ENCODE results near the gene IWS1. TPM values are rescaled to one million over a fixed set of nuclear protein-coding genes. Genes with fewer than 3 reads are reported as not detected.

Gene IWS1
- total RNA-seq, 2 donors from 2014 or later = 42.9 to 60.5 TPM

DNA sequence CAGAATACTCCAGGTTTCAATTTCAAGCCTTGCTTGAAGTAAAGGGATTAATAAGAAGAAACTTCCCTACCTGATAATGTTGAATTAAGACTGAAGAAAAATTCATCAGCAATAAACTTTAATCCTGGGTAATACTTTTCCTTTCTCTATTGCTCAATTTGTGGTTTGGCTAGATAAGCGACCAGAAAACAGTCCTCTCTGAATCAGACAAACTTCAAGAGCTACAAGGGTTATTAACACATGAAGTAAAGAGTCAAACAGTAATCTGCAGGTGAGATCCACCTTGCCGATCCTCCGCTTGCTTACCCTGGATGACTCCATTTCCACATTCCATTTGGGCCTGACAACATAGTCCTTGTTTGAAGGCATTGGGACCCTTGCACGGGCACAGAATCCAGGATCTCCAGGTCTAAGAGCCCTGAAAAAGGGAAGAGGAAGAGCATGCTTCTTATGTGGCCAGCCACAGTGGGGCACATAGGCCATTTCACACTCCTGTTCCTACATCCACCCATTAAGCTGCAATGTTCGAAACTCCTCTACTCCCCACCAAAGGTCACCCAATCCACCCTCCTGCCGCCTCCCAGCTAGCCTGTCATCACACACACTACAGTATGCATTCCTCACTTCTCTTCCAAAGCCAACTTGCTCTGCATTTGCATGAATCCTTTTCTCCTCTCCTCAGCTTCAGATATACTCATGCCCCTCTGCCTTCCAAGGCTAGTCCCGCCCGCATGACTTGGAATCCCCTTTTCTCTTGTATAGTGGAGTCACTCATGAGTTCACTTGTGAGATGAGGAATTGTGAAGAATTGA, 39.8 kb downstream of the IWS1 start:
- DNase-seq (ENCODE audit: low spot score in 2 of 2) = no peak
- ATAC-seq = no peak
- Mint-ChIP-seq H3K9me3 (no peaks in the 10 kb centered on the region), H3K27ac (peak overlapping the region; percentile 42 to 51), H3K36me3 (peaks cover 9 to 19% of the 10 kb centered on the region in 2 donors)

DNA sequence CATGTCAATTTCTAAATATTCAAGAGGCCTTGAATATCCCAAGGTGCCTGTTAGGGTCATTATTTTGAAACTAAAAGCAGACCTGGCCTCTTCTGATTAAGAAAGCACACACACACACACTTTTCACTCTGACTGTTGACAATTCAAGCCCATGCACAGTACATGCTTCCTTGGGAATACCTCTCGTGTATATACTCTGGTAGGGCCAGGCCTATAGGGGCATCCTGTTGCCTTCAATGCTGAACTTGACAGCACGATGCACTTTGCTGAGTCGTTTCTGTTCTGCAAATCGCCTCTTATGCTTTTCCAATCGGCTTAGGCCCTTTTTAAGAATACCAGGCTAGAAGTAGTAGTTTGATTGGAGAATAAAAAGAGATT, 40.6 kb downstream of the IWS1 start:
- Mint-ChIP-seq H3K36me3 (peaks cover 9 to 19% of the 10 kb centered on the region in 2 donors), H3K9me3 (no peaks in the 10 kb centered on the region), H3K27ac (peak overlapping the region in 1 of 2 donors; percentile 32)
- no peak for ATAC-seq
- DNase-seq (ENCODE audit: low spot score in 2 of 2) = no peak

DNA sequence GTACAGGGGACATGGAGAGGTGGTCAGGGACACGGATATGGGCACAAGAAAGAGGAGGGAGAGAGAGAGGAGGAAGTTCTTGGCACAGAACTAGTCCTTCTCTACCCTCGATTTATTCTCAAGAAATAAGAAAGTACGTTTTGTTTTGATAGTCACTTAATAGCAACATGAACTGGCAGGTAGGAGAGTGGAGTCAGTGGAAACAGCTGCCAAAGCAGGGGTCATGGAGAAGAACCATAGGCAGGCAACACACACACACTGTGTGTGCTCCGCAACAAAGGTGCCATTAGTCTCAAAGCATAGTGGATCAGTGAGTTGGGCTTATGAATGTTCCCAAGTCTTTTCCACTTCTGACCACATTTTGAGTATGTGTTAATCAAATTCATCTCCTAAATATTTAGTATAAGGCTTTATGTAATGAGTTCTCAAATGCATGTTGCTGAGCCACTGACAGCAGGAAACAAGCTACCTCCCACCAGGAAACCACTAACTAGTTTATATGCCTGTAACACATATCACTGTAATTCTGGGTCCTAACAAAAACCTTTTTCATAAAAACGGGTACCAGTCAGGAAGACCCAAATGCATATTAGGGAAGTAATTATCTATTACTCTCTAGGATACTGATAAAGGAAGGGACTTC, 41.1 kb downstream of the IWS1 start:
- Mint-ChIP-seq H3K27ac (peak overlapping the region; percentile 58 to 92), H3K9me3 (no peaks in the 10 kb centered on the region), H3K36me3 (peaks cover 9 to 19% of the 10 kb centered on the region in 2 donors)
- DNase-seq (ENCODE audit: low spot score in 2 of 2) = no peak
- no peak for ATAC-seq

DNA sequence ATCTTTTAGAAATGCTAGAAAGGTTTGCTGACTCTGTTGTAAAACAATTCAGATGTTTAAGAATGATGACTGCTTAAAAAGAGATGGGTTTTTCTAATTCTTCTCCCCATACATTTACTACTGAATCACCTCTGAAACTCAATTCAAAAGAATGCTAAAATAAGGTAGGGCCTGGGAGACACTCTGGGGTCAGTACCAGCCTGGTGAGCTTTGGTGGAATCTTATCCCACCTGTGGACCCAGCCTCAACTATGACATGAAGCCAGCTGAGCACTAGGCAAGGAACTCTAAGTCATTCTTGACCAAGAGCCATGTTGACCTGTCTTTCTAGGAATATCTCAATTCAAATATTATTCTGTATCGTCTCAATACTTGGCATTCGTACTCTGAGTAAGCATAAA, 44.3 kb downstream of the IWS1 start:
- no peaks in the 10 kb centered on the region for H3K9me3 Mint-ChIP-seq
- peaks cover 0 to 7% of the 10 kb centered on the region in 2 donors for H3K36me3 Mint-ChIP-seq
- ATAC-seq = no peak
- DNase-seq (ENCODE audit: low spot score in 2 of 2) = no peak
- no peak overlapping the region for H3K27ac Mint-ChIP-seq

DNA sequence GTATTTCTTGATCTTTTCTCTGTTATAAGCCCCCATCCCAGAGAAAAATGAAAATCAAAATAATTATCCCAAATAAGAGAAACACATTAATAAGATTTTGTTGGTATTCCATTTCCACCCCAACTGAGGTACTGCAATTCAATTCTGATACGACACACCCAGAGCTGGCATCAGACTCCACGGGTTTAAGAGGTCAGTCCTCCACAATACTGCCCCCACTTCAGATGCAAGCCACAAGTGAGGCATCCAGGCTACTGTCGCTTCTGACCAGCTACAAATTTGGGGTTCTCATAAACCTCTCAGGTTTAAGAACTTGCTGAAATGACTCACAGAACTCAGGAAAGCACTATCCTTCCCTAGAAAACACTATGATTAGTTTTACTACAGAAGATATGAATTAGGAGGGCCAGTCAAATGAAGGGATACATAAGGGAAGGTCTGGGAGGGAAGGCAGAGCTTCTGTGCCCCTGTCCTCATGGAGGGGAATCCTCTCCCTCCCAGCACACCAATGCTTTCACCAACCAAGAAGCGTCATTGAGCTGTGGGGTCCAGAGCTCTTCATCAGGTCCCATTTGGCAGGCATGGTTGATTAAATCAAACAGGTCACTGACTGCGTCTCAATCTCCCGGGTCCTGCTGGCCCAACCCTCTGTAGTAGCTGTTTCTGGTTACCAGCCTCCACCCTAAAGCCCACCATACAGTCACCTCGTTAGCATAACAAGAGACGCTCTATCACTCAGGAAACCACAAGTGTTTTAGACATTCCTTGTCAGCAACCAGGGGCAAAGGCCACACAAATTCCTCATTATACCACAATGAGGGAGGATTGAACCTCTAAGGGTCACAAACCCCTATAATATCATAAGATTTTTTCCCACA, 46.2 kb downstream of the IWS1 start:
- DNase-seq (ENCODE audit: low spot score in 2 of 2) (no peak), ATAC-seq (no peak)
- peaks cover 14 to 22% of the 10 kb centered on the region in 2 donors for H3K36me3 Mint-ChIP-seq
- H3K27ac Mint-ChIP-seq = peak overlapping the region in 1 of 2 donors; percentile 0
- H3K9me3 Mint-ChIP-seq = peaks cover 5 to 7% of the 10 kb centered on the region in 2 donors

DNA sequence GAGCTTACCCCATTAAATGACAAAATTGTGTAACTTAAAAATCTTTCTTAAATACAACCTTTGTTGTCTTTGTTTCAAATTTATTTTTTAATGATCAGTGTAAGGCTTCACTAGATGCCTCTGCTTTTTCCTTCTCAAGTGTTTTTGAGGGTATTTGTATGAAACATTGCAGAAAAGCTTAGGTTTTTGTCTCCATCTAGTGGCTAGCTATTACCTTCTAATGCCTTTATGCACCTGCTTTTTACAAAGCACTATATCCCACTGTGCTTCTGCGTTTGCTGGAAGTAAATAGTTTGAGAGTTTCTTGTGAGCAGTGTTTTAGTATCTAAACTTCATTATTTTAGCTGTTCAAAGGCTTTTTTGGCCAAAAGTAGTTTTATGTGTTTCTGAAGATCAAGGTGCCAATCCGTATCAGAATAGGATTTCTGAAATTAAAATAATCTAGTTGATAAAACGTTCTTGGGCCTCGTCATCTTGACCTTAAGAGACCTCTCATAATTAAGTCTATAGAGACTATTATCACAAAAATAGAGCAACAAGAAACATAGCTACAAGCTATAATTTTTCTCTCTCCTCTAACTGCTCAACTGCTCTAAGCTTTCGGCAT, 47.0 kb downstream of the IWS1 start:
- Mint-ChIP-seq H3K36me3 (peaks cover 18 to 19% of the 10 kb centered on the region in 2 donors), H3K27ac (peak overlapping the region in 1 of 2 donors; percentile 0), H3K9me3 (peaks cover 5 to 7% of the 10 kb centered on the region in 2 donors)
- peak in 1 of 2 donors; percentile 55 for ATAC-seq
- DNase-seq (ENCODE audit: low spot score in 2 of 2) = no peak

DNA sequence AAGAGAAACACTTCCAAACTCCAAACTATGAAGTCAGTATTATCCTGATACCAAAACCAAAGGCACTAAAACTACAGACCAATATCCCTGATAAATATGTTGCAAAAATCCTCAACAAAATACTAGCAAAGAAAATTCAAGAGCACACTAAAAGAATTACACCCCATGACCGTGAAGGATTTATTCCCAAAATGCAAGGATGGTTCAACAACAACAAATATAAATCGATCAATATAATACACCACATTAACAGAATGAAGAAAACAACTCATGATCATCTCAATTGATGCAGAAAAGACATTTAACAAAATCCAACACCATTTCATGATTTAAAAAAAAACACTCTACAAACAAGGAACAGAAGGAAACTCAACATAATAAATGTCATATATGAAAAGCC, 50.5 kb downstream of the IWS1 start:
- DNase-seq (ENCODE audit: low spot score in 2 of 2) (no peak), ATAC-seq (no peak)
- Mint-ChIP-seq H3K27ac (no peak overlapping the region), H3K36me3 (peaks cover 18 to 19% of the 10 kb centered on the region in 2 donors), H3K9me3 (peaks cover 5 to 7% of the 10 kb centered on the region in 2 donors)

DNA sequence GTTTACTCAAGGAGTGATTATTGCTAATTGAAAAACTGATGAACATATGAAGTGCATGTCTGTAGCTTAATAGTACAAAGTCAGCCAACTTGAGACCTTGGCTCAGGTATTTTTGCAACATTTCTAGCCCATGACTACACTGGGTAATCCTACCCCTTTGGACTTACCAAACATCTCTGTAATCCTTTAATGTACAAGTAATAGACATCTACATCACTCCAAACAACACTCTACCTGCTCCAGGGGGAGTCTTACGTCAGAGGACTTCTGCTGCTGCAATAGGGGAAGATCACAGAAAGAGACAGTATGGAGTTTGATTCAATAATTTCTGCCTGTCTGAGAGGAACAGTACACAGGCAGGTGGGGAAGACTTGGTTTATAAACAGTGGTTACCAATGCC, 54.0 kb downstream of the IWS1 start:
- H3K27ac Mint-ChIP-seq = no peak overlapping the region
- no peak for DNase-seq (ENCODE audit: low spot score in 2 of 2)
- ATAC-seq = no peak

DNA sequence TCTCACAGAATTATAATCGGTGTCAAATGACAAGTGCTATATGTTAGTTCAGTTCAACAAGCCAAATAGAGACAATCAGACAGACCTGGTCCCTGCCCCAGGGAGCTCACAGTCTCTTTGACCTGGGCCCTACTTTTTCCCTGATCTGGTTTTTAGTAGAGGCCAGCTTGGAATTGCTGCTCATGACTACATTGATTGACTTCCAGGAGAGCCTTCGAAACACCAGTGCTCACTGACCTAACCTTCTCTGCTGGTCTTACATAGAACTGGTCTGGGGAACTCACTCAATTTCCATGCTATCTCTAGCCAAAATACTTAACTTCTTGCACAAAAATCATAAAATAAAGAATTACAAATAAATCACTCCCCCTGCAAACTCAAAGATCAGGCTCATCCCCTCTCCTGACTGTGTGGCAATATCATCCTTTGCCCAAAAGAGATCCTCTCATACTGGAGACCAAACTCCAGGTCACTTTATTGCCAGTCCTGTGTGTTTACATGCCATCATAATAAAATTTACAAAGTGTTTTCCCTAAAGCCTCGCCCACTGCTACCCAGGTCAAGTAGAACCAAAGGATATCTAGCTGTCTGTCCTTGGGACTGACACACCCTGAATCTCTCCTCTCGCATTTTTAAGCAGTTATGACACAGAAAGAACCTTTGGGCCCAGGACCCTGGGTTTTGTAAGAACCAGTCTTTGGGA, 54.9 kb downstream of the IWS1 start:
- Mint-ChIP-seq H3K36me3 (peaks cover 17 to 21% of the 10 kb centered on the region in 2 donors), H3K27ac (no peak overlapping the region), H3K9me3 (peaks cover 5 to 7% of the 10 kb centered on the region in 2 donors)
- no peak for ATAC-seq
- no peak for DNase-seq (ENCODE audit: low spot score in 2 of 2)

More for the DNA sequence above, 54.0 kb downstream of the IWS1 start:
- Mint-ChIP-seq H3K36me3 (peaks cover 19 to 23% of the 10 kb centered on the region in 2 donors), H3K9me3 (peaks cover 5 to 7% of the 10 kb centered on the region in 2 donors)

DNA sequence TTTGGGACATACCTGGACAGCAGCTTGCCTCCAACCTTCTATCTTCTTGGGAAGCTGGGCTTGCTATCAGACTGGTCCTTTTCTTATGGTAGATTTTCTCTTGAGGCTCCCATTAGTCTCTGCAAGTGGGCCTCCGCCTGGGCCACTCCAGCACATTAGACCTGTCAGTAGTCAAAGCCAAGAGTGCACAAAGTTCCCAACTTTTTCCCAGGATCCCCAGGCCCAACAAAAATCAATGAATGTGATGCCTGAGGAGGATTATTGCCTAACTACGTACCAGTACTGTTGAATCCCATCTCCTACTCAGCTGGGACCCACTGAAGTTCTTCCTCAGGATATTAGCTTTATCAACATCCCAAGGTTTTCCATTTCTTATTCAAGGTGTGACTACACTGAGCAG, 56.3 kb downstream of the IWS1 start:
- H3K36me3 Mint-ChIP-seq = peaks cover 2 to 8% of the 10 kb centered on the region in 2 donors
- no peak for ATAC-seq
- H3K27ac Mint-ChIP-seq = no peak overlapping the region
- no peak for DNase-seq (ENCODE audit: low spot score in 2 of 2)
- no peaks in the 10 kb centered on the region for H3K9me3 Mint-ChIP-seq

DNA sequence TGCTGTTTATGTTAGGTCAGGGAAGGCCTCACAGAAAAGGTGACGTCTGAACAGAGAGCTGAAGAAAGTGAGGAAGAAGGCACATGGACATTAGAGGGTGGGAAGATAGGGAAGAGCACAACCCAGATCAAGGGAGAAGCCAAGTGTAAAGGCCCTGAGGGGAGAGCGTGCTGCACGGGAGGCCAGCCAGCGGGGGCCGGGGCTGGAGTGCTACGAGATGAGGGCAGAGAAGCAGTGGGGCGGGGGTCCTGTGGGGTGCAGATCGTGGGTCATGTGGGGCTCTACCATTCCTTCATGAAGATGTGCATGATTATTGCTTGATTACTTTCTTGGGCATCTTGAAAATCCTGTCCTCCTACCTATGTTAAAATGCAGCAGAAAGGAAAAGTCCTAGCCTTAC, 57.2 kb downstream of the IWS1 start:
- DNase-seq (ENCODE audit: low spot score in 2 of 2) (no peak), ATAC-seq (no peak)
- H3K9me3 Mint-ChIP-seq = no peaks in the 10 kb centered on the region
- H3K36me3 Mint-ChIP-seq = peaks cover 0 to 6% of the 10 kb centered on the region in 2 donors
- no peak overlapping the region for H3K27ac Mint-ChIP-seq

DNA sequence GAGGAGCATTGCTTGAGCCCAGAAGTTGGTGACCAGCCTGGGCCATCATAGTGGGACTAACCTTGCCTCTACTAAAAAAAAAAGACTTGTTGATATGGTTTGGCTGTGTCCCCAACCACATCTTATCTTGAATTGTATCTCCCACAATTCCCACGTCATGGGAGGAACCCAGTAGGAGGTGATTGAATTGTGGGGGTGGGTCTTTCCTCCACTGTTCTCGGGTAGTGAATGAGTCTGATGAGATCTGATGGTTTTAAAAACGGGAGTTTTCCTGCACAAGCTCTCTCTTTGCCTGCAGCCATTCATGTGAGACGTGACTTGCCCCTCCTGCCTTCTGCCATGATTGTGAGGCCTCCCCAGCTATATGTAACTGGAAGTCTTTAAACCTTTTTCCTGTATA, 61.0 kb downstream of the IWS1 start:
- Mint-ChIP-seq H3K9me3 (no peaks in the 10 kb centered on the region), H3K27ac (peak overlapping the region in 1 of 2 donors; percentile 57), H3K36me3 (peaks cover 0 to 6% of the 10 kb centered on the region in 2 donors)
- ATAC-seq (peak; percentile 25 to 75), DNase-seq (ENCODE audit: low spot score in 2 of 2) (no peak)

DNA sequence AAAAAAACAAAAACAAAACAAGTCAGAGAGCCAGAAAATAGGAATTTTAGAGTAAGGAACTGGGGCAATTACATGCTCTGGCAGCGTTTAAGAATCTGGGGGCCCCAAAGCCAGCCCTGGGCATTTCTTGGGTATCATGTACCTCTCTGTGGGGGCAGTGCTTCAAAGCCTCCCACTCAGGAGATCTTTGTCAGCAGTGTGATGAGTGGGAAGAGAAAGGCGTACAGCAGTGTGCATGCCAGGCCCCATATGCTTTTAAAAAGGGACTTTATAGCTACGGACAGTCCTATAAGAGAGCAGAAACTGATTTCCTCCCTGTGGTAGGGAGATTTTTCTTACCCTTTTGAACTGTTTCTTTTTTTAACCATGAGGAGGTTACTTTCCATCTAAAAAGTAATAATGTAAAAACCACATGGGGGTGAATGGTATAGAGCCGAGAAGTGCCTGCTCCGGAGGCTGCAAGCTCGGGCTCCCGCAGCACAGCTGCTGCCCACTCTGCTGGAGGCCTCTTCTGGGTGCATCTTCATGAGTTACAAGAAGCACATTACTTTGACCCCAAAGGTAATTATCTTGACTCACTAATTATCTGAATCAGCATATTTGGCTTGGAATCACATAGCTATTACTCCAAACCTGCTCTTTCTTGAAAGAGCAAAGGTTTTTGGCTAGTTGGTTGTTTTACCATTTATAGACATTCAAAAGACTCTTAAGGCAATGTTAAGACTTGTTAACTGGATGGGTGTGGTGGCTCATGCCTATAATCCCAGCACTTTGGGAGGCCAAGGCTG, 61.6 kb downstream of the IWS1 start:
- DNase-seq (ENCODE audit: low spot score in 2 of 2) = no peak
- Mint-ChIP-seq H3K36me3 (peaks cover 0 to 6% of the 10 kb centered on the region in 2 donors), H3K9me3 (no peaks in the 10 kb centered on the region), H3K27ac (no peak overlapping the region)
- peak; percentile 65 to 69 for ATAC-seq

DNA sequence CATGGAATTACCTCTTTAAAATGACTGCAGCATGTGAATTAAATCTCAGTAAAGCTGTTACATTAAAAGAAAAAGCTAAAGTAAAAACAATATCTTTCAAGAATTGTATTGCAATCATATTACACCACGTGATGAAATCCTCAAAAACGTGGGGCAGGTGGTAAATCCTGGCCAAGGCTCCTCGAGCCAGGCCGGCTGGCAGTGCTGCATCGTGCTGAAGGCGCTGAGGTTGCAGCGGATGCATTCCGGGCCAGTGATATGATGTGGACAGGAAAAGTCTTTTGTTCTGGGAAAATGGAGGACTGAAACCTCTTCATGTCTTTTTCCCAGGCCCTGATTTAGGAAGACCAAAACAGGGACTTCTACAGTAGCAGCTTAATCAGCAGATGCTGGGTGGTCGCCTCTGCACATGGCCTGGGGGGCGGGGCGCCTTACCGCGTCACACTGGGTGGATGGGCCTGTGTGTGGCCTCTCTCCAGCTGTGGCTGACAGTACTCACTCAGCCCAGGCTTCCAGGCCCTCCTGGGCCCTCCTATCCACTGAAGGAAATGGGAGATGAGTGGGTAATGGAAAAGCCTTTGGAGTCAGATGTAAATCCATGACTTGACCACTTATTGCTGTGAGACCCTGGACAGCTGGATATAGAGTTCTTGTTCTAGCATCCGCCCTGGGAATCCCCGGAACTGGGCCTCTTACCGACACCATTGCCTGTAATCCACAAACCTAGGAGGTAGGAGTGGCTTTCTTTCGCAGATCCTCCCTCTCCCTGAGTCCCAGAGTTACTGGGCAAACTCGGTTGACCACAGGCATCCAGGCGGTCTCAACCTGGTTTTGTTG, 62.9 kb downstream of the IWS1 start:
- no peak overlapping the region for H3K27ac Mint-ChIP-seq
- peaks cover 0 to 5% of the 10 kb centered on the region in 2 donors for H3K36me3 Mint-ChIP-seq
- no peaks in the 10 kb centered on the region for H3K9me3 Mint-ChIP-seq
- ATAC-seq = no peak
- no peak for DNase-seq (ENCODE audit: low spot score in 2 of 2)

Data from activated naive CD4-positive, alpha-beta T cell treated with anti-CD3 and anti-CD28 coated beads, Interleukin-2, amount 50 U/mL, for 72 hours (primary cell).